Midbrain (tissue), 1 donor: Measurements from ENCODE around the gene ZNF274.
"Not testable (repeated sequence)": the region's sequence is repeated elsewhere in the genome, so short reads cannot be mapped to it uniquely, and the experiment has no call there.

Source experiments
- DNase-seq: peaks from one replicate; lab custom pipeline; 2025; lab: John Stamatoyannopoulos, UW

Gene ZNF274

DNA sequence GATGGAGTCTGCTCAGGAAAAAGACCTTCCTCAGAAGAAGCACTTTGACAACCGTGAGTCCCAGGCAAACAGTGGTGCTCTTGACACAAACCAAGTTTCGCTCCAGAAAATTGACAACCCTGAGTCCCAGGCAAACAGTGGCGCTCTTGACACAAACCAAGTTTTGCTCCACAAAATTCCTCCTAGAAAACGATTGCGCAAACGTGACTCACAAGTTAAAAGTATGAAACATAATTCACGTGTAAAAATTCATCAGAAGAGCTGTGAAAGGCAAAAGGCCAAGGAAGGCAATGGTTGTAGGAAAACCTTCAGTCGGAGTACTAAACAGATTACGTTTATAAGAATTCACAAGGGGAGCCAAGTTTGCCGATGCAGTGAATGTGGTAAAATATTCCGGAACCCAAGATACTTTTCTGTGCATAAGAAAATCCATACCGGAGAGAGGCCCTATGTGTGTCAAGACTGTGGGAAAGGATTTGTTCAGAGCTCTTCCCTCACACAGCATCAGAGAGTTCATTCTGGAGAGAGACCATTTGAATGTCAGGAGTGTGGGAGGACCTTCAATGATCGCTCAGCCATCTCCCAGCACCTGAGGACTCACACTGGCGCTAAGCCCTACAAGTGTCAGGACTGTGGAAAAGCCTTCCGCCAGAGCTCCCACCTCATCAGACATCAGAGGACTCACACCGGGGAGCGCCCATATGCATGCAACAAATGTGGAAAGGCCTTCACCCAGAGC lies 29.6 kb downstream of the ZNF274 start:
- DNase-seq: no peak

DNA sequence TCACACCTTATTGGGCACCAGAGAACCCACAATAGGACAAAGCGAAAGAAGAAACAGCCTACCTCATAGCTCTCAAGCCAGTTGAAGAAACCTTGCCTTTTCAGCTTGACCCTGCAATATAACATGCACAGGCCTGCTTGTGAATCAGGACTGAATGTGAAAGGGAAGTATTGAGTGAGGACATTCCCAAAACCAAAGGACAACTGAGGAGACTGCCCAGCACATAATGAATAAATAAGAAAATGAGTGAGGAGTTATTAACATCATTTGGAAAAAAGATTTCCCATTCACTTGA lies 30.2 kb downstream of the ZNF274 start:
- no peak for DNase-seq

DNA sequence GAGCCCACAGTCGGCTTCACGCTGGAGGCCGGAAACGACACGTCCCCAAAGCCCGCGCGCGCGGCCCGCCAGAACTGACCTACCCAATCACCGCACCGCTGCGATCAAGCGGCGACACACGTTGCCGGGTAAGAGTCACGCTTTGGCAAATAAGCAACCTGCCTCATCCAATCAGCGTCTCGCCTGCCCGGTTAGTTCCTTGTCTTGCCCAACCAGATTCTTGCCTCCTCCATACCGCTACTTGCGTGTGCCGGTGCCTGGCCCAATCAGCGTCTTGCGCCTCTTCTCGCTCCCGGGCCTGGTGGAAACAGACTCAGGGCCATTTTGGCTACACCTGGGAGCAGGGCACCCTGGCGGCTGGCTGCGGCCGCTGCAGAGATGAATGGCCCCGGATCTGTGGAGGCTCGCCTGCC lies 34.2 kb downstream of the ZNF274 start:
- no peak for DNase-seq

DNA sequence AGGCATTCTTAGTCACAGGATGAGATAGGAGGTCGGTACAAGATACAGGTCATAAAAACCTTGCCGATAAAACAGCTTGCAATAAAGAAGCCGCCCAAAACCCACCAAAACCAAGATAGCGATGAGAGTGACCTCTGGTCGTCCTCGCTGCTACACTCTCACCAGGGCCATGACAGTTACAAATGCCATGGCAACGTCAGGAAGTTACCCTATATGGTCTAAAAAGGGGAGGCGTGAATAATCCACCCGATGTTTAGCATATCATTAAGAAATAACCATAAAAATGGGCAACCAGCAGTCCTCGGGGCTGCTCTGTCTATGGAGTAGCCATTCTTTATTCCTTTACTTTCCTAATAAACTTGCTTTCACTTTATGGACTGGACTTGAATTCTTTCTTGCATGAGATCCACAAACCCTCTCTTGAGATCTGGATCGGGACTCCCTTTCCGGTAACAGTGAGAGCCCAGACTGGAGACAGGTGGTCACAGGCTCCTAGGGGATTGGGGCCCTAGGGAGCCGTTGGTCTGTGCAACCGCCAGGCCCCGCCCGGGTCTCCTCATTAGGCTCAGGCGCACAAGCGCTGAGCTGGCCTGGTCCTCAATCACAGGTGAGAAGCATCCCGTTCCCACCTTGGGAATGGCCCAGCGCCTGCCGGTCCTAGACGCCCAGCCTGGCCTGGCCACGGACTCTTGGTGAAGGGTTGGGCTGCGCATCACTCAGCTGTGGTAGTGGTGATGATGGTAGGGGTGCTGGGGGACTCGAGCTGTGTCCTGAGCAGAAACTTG lies 34.9 kb downstream of the ZNF274 start:
- DNase-seq: no peak

DNA sequence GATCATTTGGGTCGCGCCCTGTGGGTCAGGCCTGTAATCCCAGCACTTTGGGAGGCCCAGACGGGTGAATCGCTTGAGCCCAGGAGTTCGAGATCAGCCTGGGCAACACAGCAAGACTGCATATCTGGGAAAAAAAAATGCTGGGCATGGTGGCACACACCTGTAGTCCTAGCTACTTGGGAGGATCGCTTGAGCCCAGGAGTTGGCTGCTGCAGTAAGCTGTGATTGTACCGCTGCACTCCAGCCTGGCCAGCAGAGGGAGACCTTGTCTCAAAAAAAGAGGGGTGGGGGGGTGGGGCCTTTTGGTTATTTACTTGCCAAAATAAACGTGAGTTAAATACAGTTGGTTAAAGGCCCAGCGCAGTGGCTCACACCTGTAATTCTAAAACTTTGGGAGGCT lies 36.0 kb downstream of the ZNF274 start:
- no peak for DNase-seq

DNA sequence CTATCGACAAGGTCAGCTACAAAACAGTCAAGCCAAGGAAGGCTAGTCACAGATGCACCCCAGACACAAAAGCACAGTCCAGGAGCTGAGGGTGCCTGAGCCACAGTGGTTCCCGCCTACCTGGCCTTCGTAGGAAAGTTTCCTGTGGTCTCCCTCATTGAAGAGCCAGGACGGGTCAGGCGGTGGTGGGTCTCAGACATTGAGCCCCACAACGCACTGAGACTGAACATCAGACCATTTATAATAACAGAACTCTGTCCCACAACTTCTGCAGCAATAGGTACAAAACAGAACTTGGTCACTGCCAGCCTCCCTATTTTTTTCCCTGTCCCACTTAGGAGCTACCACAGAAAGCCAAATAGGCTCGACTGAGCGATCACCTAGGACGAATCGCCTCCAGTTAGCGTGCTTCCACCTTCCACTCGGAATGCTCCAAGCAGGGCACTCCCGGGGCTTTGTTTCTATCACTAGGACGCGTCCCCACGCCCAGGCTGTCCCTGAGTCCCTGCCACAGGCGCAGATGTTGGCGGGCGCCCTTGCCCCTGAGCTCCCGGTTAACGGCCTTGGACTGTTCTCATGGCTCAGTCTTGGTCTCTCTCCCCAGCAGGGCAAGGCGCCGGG lies 45.2 kb downstream of the ZNF274 start:
- DNase-seq: no peak

DNA sequence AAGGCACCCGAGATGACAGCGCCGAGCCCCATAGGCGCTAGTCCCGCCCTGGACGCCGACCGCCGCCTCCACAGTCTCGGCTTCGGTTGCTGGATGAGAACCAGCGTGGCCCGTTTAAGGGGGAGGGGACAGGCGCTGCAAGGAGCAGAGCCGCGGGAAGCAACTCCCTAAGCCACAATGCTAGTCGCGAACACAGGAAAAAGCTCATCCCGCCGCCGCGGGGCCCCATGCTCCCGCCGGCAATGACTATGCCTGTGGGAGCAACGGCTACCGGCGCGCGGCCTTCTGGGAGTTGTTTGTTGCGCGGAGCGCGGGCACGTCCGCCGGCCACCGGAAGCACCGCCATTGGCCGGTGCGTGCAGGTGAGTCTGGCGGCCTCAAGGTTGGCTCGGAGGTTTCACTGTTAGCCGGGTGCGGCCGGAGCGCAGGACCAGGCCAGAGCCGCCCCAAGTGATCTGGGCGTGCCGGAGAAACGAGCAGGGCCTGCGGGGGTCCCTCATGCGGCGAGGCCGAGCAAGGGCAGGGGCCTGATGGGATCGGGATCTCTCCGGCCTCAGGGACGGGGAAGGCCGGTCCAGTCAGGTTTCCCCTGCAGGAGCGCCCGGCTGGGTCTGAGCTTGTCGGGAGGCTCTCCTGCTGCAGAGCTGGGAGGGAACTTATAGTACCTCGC lies 45.9 kb downstream of the ZNF274 start, which contains the start of gene ZNF544:
ZNF544 (plus strand) TSS at position 330 of the 670 bp plus-strand sequence. CDS start 15,110 bp downstream, outside the sequence.
- peak; percentile 52 for DNase-seq

DNA sequence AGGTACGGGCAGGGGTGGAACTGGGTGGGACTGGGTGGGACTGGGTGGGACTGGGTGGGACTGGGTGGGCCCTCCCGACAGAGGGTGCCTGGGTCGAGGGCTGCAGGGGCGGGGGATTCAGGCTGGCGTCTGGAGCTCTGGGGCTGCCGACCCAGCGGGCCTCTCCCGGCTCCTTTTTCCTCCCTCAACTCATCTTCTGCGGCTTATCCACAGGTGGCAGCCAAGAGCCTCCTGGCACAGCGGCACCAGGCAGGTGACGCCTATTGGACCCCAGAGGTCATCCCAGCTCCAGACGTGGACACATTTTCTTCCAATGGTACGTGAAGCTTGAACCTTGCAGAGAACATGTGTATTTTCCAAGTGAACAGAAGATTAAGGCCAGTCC lies 46.4 kb downstream of the ZNF274 start:
- no peak for DNase-seq

DNA sequence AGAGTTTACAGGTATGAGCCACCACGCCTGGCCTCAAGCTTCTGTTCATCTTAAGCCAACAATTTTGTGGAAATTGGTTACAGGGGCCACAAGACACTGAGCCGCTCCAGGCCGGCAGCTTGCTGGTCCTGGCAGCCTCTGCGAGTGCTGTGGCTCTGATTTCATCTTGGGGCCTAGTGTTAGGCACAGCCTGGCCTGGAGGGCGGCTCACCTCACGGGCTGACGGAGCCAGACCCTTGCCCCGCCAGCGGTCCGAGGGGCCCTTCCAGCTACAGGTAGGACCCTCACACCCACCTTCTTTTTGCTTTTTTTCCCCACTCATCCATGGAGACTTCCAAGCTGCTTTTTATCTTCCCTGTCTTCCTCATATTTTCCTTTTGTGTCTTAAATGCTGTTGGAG lies 54.5 kb downstream of the ZNF274 start:
- DNase-seq: no peak

DNA sequence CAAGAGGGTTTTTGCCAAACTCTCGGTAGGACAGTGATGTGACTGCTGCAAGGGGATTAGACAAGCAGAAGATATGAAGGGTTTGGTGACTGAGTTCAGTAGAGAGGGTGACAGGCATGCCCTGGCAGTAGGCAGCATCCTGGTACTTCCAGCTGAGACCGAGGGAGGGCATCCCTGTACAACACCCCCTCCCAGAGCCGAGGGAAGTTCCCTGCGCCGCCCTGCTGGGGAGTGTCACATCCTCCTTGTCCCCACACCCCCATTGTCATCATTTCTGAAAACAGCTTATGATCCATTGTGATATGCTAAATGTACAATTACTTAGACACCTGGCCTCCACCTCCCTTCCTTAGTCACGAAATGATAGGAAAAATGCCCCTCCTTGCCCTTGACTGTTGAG lies 60.5 kb downstream of the ZNF274 start:
- DNase-seq: no peak

DNA sequence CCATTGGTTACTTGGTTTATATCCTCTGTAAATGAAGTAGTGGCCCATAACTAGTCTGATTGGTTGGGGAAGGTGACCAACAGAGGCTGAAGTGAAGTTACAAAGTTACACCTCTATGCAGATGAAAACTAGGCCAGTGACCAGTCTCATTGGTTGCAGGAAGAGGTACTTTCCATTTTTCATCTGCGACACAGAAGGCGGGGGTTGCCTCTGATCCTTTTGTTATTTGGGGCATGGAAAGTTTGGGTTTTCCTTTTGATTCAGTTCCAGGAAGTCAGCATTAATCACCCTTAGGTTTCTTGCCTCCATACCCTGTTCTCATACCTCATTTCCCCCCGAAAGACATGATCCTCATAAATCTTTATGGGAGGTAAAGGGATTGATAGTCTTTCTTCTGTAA lies 66.0 kb downstream of the ZNF274 start:
- DNase-seq: no peak

DNA sequence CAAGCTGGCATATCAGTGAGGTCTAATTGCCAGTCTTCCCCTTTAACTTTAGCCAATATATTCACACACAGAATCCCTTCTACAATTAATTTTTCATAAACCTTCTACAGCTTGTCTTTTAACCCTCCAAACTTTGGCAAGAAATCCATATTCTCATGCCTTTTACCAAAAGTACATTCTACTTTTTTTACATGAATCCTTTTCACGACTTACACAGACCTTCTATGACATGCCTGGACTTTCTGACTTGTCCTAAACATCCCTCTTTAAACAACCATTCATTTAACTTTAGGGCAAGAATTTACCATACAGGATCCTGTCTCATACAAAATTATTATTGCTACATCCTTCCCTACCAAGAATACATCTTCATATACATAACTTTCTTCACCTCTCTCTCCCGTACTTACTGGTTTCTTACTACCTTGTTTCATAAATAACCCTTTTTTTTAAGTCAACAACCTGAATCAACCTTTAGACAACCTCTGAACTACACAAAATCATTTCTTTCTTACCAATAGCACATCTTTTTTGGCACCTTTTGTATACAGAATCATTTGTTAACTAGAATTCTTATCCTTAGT lies 69.3 kb downstream of the ZNF274 start:
- DNase-seq: no peak

DNA sequence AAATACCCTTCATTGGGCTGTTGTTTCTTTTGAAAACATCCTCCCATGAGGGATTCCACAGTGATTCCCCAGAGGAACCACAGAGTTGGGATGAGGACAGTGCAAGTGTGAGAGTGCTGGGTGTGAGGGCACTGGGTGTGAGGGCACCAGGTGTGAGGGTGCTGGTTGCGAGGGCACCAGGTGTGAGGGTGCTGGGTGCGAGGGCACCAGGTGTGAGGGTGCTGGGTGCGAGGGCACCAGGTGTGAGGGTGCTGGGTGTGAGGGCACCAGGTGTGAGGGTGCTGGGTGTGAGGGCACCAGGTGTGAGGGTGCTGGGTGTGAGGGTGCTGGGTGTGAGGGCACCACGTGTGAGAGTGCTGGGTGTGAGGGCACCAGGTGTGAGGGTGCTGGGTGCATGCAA lies 75.4 kb downstream of the ZNF274 start:
- not testable (repeated sequence) for DNase-seq

DNA sequence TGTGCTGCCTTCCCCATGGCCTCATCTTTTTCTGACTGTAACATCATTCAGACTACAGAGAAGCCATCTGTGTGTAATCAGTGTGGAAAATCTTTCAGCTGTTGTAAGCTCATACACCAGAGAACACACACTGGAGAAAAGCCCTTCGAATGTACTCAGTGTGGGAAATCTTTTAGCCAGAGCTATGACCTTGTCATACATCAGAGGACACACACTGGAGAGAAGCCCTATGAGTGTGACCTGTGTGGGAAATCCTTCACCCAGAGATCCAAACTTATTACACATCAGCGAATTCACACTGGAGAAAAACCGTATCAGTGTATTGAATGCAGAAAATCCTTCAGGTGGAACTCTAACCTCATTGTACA lies 78.7 kb downstream of the ZNF274 start:
- DNase-seq: no peak

DNA sequence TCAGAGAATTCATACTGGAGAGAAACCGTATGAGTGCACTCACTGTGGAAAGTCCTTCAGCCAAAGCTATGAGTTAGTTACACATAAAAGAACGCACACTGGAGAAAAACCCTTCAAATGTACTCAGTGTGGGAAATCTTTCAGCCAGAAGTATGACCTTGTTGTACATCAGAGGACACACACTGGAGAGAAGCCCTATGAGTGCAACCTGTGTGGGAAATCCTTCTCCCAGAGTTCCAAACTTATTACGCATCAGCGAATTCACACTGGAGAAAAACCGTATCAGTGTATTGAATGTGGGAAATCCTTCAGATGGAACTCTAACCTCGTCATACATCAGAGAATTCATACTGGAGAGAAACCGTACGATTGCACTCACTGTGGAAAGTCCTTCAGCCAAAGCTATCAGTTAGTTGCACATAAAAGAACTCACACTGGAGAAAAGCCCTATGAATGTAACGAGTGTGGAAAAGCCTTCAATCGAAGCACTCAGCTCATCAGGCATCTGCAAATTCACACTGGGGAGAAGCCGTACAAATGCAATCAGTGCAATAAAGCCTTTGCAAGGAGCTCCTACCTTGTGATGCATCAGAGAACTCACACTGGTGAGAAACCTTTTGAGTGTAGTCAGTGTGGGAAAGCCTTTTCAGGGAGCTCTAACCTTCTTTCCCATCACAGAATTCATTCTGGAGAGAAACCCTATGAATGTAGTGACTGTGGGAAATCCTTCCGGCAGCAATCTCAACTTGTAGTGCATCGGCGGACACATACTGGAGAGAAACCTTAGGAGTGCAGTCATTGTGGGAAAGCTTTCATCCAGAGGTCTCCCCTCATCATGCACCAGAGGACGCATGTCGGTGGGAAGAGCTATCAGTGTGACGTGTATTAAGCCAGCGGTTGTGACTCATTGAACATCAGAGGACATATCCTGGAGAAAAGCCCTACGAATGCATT lies 79.4 kb downstream of the ZNF274 start:
- no peak for DNase-seq

DNA sequence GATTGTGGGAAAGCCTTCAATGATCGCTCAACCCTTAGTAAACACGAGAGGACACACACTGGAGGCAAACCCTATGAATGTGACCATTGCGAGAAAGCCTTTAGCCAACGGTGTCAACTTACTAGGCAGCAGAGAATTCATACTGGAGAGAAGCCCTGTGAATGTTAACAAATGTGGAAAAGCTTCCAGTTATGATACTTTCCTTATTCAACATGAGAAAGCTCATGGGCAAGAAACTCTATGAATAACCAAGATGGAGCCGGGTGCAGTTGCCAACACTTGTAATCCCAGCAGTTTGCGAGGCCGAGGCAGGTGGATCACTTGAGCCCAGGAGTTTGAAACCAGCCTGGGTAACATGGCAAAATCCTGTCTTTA lies 80.0 kb downstream of the ZNF274 start:
- no peak for DNase-seq
